Cardiac septum (tissue), 1 donor: ENCODE data around the gene RBM42. TPM values are rescaled to one million over a fixed set of nuclear protein-coding genes. Genes with fewer than 3 reads are reported as not detected.
"Not testable (repeated sequence)": the region's sequence is repeated elsewhere in the genome, so short reads cannot be mapped to it uniquely, and the experiment has no call there.

Source experiments
- DNase-seq: peaks from one replicate; pipeline ENCODE4 v3.0.0-alpha.2; 2020; ENCODE audit warnings: low spot score
- intact Hi-C: fragments of 100-400 bp; cut with DNase I; formaldehyde crosslinking; loops from one replicate; pipeline ENCODE4 v1.14.0; 2022
- long read RNA-seq: library from polyadenylated mRNA; unstranded; transcript quantifications from one replicate; pipeline ENCODE4 v2.0.0, GENCODE V29; 2021
- total RNA-seq: library from RNA; stranded (reverse); fragmentation: NEBNext Ultra II Directional; extraction: Animal tissue kit (Norgen Biotek cat#: 25700); gene quantifications from one replicate; pipeline ENCODE4 v1.2.1, GENCODE V29; 2021
- donor health status: DM: no; HTN: no; CAD: no.

The RBM42 gene
- 56.2 TPM for total RNA-seq
- long read RNA-seq, transcript RBM42-201 (10 exons, 1,680 nt) = major isoform, 41 of 163 reads
- long read RNA-seq, partial matches to known transcripts = 31 of 163 reads
- long read RNA-seq, other reads (novel, unspliced or antisense) = 85 of 163 reads

- DNase-seq = peak; percentile 96
- intact Hi-C loops = loop anchor here (2.0 kb wide), 2 partner anchors 16 kb away; partner anchors contain the start of gene HAUS5
Measured at GRCh38 chr19:35628565-35629331, at the start of gene RBM42. RBM42 (plus strand) TSS chr19:35629036; CDS start chr19:35629154, 118 bp downstream.

GRCh38 chr19:35582760-35583159 is 46.1 kb upstream of the RBM42 start:
- intact Hi-C loops = no loop called here
- DNase-seq = no peak

- intact Hi-C loops = no loop called here
- DNase-seq = no peak
Measured at GRCh38 chr19:35585848-35586247, 43.0 kb upstream of the RBM42 start, which contains the start of gene PMIS2. PMIS2 (plus strand) TSS chr19:35586173; CDS start chr19:35586260, 87 bp downstream.

GRCh38 chr19:35587321-35587720 is 41.5 kb upstream of the RBM42 start:
- intact Hi-C loops = no loop called here
- DNase-seq = no peak

- no peak for DNase-seq
- intact Hi-C loops = no loop called here
Measured at GRCh38 chr19:35590875-35591274, 38.0 kb upstream of the RBM42 start.

- DNase-seq = no peak
- intact Hi-C loops = no loop called here
Measured at GRCh38 chr19:35592226-35592625, 36.6 kb upstream of the RBM42 start.

- DNase-seq = peak; percentile 24
- intact Hi-C loops = not testable (repeated sequence)
Measured at GRCh38 chr19:35595026-35595425, 33.8 kb upstream of the RBM42 start.

- intact Hi-C loops = no loop called here
- no peak for DNase-seq
Measured at GRCh38 chr19:35595928-35596327, 32.9 kb upstream of the RBM42 start.

GRCh38 chr19:35596366-35596999 is 32.4 kb upstream of the RBM42 start:
- DNase-seq = no peak
- intact Hi-C loops = no loop called here

- DNase-seq = no peak
- intact Hi-C loops = no loop called here
Measured at GRCh38 chr19:35601971-35602370, 26.9 kb upstream of the RBM42 start.

- DNase-seq, intact Hi-C loops: not testable (repeated sequence)
Measured at GRCh38 chr19:35604436-35604835, 24.4 kb upstream of the RBM42 start.

- intact Hi-C loops, DNase-seq: not testable (repeated sequence)
Measured at GRCh38 chr19:35607170-35607569, 21.7 kb upstream of the RBM42 start.

- intact Hi-C loops = no loop called here
- DNase-seq = no peak
Measured at GRCh38 chr19:35607661-35608060, 21.2 kb upstream of the RBM42 start.

- intact Hi-C loops = no loop called here
- DNase-seq = no peak
Measured at GRCh38 chr19:35608251-35608650, 20.6 kb upstream of the RBM42 start.

GRCh38 chr19:35609851-35610353 is 18.9 kb upstream of the RBM42 start:
- DNase-seq = no peak

GRCh38 chr19:35612224-35612558 is 16.6 kb upstream of the RBM42 start:
- intact Hi-C loops = loop anchor here (2.0 to 5.0 kb wide), 2 partner anchors 17 to 65 kb away; partner anchors contain the start of genes RBM42 and TMEM147

More at GRCh38 chr19:35609851-35610353, 18.9 kb upstream of the RBM42 start:
- intact Hi-C loops = loop anchor here (5.0 kb wide), 1 partner anchor 63 kb away; the partner anchor contains the start of gene TMEM147

GRCh38 chr19:35612559-35613321 is 16.1 kb upstream of the RBM42 start, which contains the start of gene HAUS5:
HAUS5 (plus strand) TSS chr19:35612735; CDS start chr19:35612795, 60 bp downstream.
- intact Hi-C loops = loop anchor here (2.0 to 5.0 kb wide), 2 partner anchors 16 to 65 kb away; partner anchors contain the start of genes RBM42 and TMEM147
- peak; percentile 97 for DNase-seq

More at GRCh38 chr19:35612224-35612558, 16.6 kb upstream of the RBM42 start:
- no peak for DNase-seq

- no peak for DNase-seq
- intact Hi-C loops = loop anchor here (2.0 to 5.0 kb wide), 2 partner anchors 15 to 66 kb away; partner anchors contain the start of genes RBM42 and TMEM147
Measured at GRCh38 chr19:35613574-35613973, 15.3 kb upstream of the RBM42 start.

- intact Hi-C loops = no loop called here
- no peak for DNase-seq
Measured at GRCh38 chr19:35615036-35615435, 13.8 kb upstream of the RBM42 start.
